KOPT-K1 (cell line): Measurements from ENCODE around the gene NTRK2.

Experiments used
- H3K27ac ChIP-seq: fragments of 200-600 bp; sonication (generic); 2 replicates; pipeline ENCODE4 v1.5.1; 2016; ENCODE audit warnings: antibody characterized with exemption, mild to moderate bottlenecking, low read depth, low read length; ENCODE audit not compliant: poor library complexity, severe bottlenecking
- H3K36me3 ChIP-seq: fragments of 200-600 bp; sonication (generic); 2 replicates; pipeline ENCODE4 v1.5.1; 2017; ENCODE audit warnings: antibody characterized with exemption, mild to moderate bottlenecking, low read length, moderate library complexity; ENCODE audit not compliant: insufficient read depth
- H3K9me3 ChIP-seq: fragments of 200-600 bp; sonication (generic); 2 replicates; pipeline ENCODE4 v1.5.1; 2017; ENCODE audit warnings: antibody characterized with exemption, low read length, mild to moderate bottlenecking; ENCODE audit not compliant: insufficient read depth, poor library complexity, severe bottlenecking

NTRK2 gene

DNA sequence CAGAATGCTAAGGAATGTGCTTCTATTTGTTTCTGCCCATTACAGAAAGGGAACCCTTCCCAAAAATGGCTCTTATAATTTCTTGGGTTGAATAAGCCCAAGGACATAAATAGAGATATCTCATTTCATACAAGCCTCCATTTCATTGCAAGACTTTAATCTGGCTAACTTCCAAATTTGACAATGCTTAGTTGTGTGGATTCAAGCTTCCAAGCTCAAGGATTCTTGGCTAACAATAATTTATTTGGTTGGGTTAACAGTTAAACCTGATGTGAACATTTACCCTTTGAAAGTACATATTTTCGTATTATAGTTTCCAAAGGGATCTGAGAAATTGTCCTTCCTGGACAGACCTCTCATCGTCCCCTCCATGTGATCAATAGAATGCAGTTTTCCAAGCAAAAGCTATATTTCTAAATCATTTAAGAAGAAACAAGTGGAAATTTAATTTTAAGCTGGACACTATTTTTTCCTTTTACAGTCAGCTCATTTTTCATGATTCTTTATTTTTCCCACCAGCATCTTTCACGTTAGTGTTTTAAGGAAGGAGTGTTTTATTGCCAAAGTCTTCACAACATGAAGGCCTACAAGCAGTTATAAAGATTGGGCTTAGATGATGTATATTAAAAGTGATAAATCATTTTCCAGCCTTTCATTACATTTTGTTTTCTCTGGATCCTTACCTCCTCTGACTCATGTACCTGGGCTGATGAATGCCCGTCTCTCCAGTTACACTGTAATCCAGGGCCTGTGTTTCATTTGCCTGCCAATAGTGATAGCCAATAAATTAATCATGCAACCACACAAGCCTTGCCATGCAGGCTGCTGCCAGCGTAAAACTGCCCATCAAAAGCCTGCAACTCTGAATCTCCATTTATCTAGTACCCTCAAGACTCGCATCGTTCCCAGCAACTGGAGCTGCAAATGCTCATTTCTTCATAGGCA is 176.7 kb downstream of the NTRK2 start:
- H3K36me3 ChIP-seq, result no peaks in the 10 kb centered on the region
- no peak overlapping the region for H3K27ac ChIP-seq
- no peaks in the 10 kb centered on the region for H3K9me3 ChIP-seq

DNA sequence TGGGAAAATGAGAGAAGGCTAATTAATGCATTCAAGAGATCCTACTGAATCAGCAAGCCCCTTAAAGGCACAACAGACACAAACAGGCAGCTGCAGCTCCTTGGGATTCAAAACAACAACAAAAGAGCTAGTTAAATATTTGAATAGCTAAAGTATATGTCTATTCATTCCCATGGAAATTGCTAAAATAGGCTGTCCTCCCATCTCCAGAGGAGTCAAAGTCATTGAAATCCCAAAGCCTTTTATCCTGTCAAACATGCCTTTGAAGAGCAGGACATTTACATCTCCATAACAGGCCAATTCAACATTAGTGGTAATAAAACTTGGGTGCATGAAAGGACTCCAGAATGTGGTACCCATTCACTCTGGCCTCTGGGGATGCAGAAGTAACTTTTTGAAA is 177.4 kb downstream of the NTRK2 start:
- no peaks in the 10 kb centered on the region for H3K36me3 ChIP-seq
- no peaks in the 10 kb centered on the region for H3K9me3 ChIP-seq
- H3K27ac ChIP-seq, result no peak overlapping the region

DNA sequence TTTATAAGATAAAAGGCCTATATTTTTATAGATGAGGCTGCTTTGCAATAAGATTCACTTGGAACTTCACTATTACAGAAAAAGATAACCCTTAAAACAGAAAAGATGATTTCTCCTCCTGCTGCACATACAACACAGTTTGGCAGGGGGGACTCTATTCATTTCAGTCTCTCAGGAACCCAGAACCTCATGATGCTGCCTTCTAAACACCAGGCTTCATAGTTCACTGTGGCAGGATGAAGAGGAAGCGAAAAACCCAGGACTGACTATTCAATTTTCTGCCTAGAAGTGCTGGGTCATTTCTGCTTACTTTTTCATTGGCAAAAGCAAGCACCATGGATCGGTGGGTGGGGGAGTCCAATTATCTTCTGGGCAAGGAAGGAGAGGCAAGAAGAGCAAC is 179.5 kb downstream of the NTRK2 start:
- Histone ChIP-seq H3K9me3 (no peaks in the 10 kb centered on the region), H3K36me3 (no peaks in the 10 kb centered on the region), H3K27ac (no peak overlapping the region)

DNA sequence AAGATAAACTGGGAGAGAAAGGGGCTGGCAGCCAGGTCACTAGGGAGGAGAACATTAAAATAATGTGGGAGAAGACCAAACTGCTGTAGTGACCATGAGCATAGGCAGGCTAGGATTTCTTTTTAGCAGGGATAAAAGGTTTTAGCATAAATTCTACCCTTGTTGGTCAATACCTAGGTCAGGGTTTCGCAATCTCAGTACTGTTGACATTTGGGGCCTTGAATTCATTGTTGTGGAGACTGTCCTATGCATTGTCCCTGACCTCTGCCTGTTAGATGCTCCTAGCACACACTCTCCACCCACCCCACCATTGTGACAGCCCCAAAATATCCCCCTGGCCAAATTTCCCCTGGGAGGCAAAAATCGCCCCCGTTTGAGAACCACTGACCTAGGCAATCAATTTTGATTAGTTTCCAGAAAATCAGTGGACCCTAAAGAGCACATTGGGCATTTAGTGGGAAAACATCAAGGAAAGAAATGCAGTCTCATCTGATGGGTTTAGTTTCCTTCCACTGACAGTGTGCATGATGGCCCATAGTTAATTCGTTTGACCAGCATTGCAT is 181.4 kb downstream of the NTRK2 start:
- H3K9me3 ChIP-seq, result no peaks in the 10 kb centered on the region
- no peak overlapping the region for H3K27ac ChIP-seq
- no peaks in the 10 kb centered on the region for H3K36me3 ChIP-seq

DNA sequence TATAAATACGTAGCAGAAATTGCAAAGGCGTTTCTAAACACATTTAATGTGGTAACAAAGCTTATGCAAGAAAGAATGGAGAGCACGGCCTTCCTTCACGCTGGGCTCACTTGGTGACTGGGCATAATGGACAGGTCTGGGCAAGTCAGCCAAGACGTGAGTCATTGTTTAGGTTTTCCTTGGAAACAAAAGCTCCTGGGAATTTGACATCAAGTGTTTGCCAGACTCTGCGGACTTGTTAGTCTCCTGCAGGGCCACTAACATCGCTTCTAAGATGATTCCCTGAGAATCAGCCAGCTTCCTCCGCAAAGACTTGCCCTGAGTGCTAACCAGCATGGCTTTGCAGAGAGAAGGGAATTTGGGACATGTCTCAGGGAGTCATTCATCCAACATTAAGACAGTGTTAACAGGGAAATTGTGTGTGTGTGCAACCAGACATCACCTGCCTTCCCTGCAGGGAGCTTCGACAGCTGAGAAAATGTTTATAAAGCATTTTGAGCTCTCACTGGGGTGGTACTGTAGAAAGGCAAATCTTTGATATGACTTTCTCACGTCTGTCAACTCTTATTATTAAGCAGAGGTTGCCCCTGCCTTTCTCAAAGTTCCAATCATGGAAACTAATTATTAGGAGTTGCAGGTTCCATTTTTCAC is 182.5 kb downstream of the NTRK2 start:
- no peaks in the 10 kb centered on the region for H3K9me3 ChIP-seq
- H3K27ac ChIP-seq, result no peak overlapping the region
- H3K36me3 ChIP-seq, result no peaks in the 10 kb centered on the region

DNA sequence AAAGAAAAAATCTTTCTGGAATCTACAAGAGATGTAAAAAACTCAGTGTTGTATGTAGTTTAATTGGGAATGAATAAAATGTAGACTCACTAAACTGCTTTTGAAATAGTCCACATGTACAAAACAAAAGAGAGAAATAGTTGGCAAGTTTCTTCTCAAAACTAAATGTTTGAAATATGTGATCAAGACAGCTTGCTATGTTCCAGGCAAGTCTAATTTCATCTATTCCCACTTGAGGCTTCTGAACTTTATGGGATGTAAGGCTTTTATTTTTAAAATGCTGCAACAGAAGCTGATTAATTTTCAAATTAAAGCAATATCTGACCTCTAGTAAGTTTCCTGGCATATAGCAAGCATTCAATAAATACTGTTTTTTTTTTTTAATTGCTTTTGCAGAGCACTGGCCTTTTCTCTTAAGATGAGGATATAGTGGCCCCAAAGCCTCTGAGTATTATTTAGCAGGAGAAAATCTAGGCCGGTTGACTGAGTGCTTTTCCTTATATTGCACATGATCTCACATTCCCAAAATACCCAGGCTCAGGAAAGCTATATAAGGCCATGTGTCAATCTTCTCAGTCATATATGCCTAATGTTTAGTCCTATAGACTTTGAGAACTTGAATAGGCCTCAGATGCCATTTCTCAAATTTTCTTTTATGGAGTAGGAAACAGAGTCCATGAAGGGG is 183.2 kb downstream of the NTRK2 start:
- no peaks in the 10 kb centered on the region for H3K9me3 ChIP-seq
- H3K36me3 ChIP-seq, result no peaks in the 10 kb centered on the region
- no peak overlapping the region for H3K27ac ChIP-seq

DNA sequence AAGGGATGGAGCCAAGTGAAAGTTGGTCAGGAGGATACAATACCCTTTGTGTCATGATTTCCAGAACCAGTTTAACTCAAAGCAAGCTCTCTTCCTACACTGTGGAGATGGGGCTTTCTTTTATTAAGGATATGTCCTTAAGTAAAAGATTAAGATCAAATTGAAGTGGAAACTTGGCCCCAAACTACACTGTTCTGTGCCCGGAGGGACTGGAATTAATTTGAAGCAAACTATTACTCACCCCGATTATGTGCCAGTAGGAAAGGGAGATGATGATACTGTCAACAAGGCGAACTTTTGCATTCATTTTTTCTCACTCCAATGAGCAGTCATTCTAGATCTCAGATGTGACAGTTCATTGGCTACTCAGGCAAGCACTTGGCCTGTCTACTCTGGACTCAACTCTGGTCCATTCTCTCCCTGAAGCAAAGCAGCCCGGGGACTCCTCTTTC is 186.7 kb downstream of the NTRK2 start:
- no peaks in the 10 kb centered on the region for H3K36me3 ChIP-seq
- H3K27ac ChIP-seq, result no peak overlapping the region
- no peaks in the 10 kb centered on the region for H3K9me3 ChIP-seq

DNA sequence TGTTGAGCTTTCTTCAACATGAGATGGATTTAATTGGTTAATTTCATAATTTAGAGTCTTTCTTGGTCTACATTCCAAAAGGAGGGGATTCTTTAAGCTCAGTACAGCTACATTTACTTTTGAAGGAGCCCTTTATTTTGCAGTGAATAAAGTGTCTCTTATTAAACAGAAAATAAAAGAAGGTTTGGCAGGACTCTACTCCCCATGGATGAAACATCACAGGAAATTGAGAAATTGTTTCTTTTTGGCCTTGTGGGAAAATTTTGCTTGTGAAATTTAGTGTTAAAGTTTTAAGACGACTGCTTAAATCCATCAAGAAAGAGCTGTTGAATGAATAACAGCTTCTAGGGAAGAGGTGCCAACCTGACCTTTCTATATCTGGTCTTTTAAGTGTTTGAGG is 187.7 kb downstream of the NTRK2 start:
- Histone ChIP-seq H3K9me3 (no peaks in the 10 kb centered on the region), H3K36me3 (no peaks in the 10 kb centered on the region), H3K27ac (no peak overlapping the region)

DNA sequence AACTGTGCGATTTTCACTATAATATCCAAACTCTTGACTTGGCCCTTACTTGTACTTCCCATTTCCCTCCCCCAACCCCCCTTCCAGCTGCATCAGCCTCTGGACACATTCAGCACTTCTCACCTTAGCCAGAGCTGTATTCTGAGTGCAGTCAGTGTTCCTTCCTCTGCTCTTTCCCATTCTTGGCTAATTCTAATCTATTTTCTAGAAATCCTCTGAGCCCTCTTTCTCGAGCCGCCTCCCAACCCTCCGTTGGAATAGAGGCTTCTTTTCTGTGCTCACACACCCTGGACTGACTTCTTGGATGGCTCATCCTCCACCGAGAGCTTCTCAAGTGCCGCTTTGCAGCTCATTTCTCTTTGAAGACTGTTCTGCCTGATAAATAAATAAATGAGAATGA is 188.8 kb downstream of the NTRK2 start:
- Histone ChIP-seq H3K9me3 (no peaks in the 10 kb centered on the region), H3K36me3 (no peaks in the 10 kb centered on the region), H3K27ac (no peak overlapping the region)

DNA sequence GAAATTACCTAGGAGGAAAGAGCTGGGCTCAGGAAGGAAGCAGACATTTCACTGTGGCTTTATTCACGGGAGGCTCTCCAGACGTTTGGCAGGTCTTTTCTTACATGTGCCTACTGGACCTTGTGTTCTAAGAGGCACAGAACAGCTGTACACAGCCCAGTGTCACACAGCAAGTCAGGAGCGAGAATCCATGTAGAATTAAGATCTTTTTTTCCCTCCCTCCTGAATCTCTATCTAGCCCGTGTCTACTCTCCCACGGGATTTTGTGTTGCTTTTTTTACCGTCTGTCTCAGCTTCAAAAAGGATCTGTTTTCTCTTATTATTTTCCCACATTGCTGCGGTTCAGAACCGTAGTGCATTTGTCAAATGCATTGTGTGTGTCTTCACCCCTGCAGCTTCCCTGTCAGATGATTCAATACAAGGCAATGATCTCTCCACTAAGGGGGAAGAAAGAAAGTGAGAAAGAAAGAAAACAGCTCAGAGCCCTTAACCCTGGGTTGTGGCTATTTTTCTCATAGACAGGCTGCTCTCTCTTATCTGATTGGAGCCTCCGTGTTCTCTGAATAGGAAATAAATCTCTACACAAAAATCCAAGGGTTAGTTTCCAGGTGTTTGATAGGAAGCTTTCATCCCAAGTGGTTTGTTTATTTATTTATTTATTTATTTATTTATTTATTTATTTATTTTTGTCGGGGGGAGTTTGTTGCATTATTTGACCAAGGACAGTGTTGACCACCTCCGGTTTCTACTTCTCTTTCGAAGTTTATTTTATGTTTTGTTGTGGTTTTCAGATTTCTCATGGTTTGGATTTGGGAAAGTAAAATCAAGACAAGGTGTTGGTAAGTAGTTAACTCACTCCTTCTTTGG is 191.0 kb downstream of the NTRK2 start:
- Histone ChIP-seq H3K27ac (no peak overlapping the region), H3K36me3 (no peaks in the 10 kb centered on the region)

DNA sequence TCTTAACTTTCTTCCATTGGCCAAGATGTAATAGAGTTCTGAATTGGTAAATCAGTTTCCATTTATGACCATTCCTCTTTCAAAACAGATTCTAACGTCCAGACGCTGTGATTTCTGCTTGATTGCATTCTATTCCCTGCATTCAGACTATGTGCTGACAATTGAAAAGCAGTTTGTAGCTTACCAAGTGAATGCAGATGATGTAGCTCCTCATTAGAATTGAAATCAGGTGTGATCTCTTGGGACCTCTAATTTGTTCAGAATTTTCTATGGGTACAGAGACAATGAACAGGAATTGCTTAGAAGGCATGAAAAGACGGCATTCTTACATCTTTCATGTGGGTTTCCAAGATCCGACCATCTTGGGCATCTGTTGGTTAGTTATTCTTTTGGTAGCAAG is 191.9 kb downstream of the NTRK2 start:
- H3K36me3 ChIP-seq, result no peaks in the 10 kb centered on the region
- H3K9me3 ChIP-seq, result no peaks in the 10 kb centered on the region
- no peak overlapping the region for H3K27ac ChIP-seq

More for the DNA sequence above, 191.0 kb downstream of the NTRK2 start:
- H3K9me3 ChIP-seq, result no peaks in the 10 kb centered on the region

DNA sequence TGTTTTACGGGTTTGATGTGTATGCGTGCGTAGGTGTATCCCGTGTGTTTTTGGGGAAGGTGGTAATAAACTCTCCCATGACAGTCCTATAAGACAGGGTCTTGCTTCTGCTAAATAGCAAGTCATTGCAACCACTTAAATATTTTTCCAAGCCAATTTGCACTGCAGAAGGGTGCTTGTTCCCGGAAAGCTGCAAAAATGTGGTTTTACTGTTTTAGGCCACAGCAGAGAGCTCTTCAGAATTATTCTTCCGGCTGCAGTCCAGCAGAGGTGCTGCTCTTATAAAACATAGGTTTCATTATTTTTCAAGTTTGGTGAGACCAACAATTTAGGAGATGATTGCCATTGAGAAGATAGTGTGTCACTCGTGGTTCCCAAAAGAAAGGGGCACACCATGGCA is 192.8 kb downstream of the NTRK2 start:
- Histone ChIP-seq H3K27ac (no peak overlapping the region), H3K9me3 (no peaks in the 10 kb centered on the region)

DNA sequence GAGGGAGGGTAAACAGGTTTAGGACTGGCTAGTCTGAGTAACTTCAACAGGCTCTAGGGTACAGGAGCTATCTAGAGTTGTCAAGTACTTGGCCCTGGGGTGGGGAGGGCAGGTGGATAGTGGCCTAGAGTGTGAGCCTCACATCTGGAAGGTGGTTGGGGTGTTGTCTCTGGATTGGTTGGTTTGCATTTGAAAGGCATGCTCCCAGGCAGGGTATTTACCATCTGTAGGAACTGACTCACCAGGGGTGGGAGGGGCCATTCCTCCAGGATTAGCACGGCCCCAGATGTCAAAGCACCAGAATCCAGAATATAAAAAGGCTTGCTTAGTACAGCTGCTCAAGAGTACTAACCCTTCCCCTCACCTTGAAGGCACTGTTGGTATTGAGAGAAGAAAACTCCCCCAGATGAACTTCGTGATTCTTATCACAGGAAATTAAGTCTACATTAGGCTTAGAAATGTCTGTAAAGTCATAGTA is 193.3 kb downstream of the NTRK2 start:
- no peaks in the 10 kb centered on the region for H3K36me3 ChIP-seq
- H3K27ac ChIP-seq, result no peak overlapping the region
- H3K9me3 ChIP-seq, result no peaks in the 10 kb centered on the region

More for the DNA sequence above, 192.8 kb downstream of the NTRK2 start:
- no peaks in the 10 kb centered on the region for H3K36me3 ChIP-seq

DNA sequence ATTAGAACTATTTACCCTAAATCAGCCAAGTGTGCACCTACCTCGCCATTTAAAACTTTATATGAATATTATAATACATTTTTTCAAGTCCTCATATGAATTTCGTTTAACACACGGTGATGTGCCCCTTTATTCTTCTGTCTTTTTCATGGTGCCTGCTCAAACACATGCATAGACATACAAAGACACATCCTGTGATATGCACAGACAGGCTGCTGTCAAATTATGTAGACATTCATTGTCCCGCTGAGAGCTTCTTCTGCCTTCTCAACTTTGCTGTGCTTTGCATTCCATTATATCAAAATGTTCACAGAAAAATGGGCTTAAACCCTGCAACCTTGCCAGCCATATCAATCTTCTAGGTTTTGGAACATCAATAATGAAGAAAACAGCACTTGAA is 193.8 kb downstream of the NTRK2 start:
- no peak overlapping the region for H3K27ac ChIP-seq
- no peaks in the 10 kb centered on the region for H3K9me3 ChIP-seq

More for the DNA sequence above, 193.8 kb downstream of the NTRK2 start:
- no peaks in the 10 kb centered on the region for H3K36me3 ChIP-seq
